Kidney epithelial cell (primary cell): ENCODE data around the gene ZNF648. TPM values are rescaled to one million over a fixed set of nuclear protein-coding genes. Genes with fewer than 3 reads are reported as not detected.
"Not testable (repeated sequence)": the region's sequence is repeated elsewhere in the genome, so short reads cannot be mapped to it uniquely, and the experiment has no call there.

Experiments
- DNase-seq: peaks from one replicate; pipeline ENCODE4 v3.0.0-alpha.2; 2010; ENCODE audit warnings: low read depth
- H3K27me3 ChIP-seq: 2 replicates; pipeline ENCODE4 v1.6.0; 2011; ENCODE audit warnings: low read length; ENCODE audit not compliant: control insufficient read depth, insufficient read depth
- H3K36me3 ChIP-seq: 2 replicates; pipeline ENCODE4 v1.5.1; 2011; ENCODE audit warnings: low read length; ENCODE audit not compliant: control insufficient read depth, insufficient read depth
- H3K4me3 ChIP-seq: 2 replicates; pipeline ENCODE4 v1.5.1; 2011; ENCODE audit warnings: low read depth, mild to moderate bottlenecking, control low read depth, low read length
- total RNA-seq: library from RNA; depleted of rRNA; stranded (reverse); fragments of >200 nt; gene quantifications from 2 replicates; pipeline ENCODE4 v1.2.3, GENCODE V29; 2015
- TF ChIP-seq, protein P1 (sequence below): IDR thresholded peaks from 2 replicates; pipeline ENCODE4 v1.5.1; 2011; ENCODE audit warnings: mild to moderate bottlenecking, moderate library complexity, low read length, control low read depth, inconsistent platforms; ENCODE audit not compliant: insufficient read depth, poor library complexity, severe bottlenecking

Gene ZNF648
- total RNA-seq, 1 donor from 2014 or later, result 1.0 TPM

DNA sequence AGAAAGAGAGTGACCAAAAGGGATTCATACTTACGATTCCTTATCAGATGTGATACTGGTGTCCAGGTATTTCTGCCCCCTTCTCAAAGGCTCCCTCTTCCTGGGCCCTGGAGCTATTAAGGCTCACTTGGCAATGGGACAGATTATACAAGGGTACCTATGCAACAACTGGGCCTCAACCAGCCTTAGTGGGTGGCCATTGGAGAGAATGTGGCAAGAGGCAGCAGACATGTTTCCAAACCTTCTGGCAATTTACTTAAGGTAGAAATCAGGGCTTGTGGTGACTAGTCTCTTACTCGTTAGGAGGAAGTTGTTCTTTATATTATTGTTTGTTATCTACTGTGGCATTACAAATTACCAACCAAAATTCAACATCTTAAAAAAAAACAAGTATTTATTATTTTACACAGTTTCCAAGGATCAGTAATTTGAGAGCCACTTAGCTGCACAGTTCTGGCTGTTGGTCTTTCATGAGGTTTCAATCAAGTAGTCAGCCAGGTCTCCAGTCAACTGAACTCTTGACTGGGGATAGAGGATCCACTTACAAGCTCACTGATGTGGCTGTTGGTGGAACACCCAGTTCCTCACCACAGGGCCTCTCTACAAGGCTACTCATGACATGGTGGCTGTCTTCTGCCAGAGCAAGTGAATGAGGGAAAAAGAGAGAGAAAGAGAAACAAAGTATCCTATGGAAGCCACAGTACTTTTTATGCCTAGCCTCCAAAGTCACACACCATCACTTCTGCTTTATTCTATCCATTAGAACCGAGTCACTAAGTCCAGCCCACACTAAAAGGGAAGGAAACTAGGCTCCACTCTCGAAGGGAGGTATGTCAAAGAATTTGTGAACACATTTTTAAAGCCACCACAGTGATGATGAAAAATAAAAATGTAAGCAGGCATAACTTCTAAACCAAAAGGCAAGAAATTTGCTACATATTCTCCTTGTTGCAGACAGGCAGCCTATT lies 10.7 kb downstream of the ZNF648 start:
- no peak for DNase-seq
- Histone ChIP-seq H3K4me3 (no peak overlapping the region), H3K36me3 (no peaks in the 10 kb centered on the region), H3K27me3 (no peaks in the 10 kb centered on the region)
- TF ChIP-seq, protein P1, sequence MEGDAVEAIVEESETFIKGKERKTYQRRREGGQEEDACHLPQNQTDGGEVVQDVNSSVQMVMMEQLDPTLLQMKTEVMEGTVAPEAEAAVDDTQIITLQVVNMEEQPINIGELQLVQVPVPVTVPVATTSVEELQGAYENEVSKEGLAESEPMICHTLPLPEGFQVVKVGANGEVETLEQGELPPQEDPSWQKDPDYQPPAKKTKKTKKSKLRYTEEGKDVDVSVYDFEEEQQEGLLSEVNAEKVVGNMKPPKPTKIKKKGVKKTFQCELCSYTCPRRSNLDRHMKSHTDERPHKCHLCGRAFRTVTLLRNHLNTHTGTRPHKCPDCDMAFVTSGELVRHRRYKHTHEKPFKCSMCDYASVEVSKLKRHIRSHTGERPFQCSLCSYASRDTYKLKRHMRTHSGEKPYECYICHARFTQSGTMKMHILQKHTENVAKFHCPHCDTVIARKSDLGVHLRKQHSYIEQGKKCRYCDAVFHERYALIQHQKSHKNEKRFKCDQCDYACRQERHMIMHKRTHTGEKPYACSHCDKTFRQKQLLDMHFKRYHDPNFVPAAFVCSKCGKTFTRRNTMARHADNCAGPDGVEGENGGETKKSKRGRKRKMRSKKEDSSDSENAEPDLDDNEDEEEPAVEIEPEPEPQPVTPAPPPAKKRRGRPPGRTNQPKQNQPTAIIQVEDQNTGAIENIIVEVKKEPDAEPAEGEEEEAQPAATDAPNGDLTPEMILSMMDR, result no peak

DNA sequence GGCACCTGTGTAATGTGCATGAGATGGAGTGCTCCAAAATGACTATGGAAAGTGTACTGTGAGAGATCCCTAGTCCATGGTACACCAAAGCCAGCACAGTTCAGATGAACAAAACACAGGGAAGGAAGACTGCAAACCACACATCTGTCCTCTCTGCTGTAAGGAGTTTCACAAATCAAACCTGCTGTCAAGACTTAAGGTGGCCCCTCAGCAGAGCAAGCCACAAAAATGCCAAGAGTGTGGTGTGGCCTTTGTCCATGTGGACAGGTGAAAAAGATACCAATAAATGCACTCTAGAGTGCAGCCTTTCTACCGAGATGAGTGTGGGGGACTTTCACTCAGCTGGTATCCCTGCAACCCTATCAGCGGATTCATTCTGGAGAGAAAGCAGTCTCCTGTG lies 12.9 kb downstream of the ZNF648 start:
- Histone ChIP-seq H3K36me3 (no peaks in the 10 kb centered on the region), H3K4me3 (no peak overlapping the region), H3K27me3 (no peaks in the 10 kb centered on the region)
- DNase-seq, result no peak
- TF ChIP-seq, protein P1, result no peak

DNA sequence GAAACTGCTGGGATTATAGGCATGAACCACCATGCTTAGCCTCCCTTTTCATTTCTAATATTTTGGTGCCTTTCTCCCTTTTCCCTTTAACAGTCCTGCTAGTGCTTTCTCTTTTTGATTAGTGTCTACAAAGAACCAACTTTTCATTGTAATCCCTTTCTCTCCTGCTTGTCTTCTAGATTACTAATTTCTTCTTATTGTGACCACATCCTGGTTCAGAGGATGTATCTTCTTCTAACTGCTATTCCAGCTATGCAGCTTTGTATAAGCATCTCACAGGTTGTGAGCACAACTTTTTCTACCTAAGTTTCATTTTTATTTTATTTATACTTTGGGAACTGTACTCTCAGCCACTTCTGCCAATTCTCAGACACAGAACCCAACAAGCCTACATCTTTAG lies 14.7 kb downstream of the ZNF648 start:
- DNase-seq, result no peak
- Histone ChIP-seq H3K36me3 (no peaks in the 10 kb centered on the region), H3K4me3 (no peak overlapping the region), H3K27me3 (no peaks in the 10 kb centered on the region)
- TF ChIP-seq, protein P1, result no peak

DNA sequence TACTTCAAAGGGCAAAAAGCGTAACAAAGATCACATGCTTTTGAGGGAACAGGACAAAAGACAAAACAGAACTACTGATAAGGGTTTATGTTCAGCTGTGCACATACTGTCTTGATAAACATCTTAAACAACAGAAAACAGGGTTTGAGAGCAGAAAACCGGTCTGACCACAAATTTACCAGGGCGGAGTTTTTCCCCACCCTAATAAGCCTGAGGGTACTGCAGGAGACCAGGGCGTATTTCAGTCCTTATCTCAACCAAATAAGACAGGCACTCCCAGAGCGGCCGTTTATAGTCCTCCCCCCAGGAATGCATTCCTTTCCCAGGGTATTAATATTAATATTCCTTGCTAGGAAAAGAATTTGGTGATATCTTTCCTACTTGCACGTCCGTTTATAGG lies 16.0 kb downstream of the ZNF648 start:
- H3K27me3 ChIP-seq, DNase-seq, H3K4me3 ChIP-seq, H3K36me3 ChIP-seq: not testable (repeated sequence)

DNA sequence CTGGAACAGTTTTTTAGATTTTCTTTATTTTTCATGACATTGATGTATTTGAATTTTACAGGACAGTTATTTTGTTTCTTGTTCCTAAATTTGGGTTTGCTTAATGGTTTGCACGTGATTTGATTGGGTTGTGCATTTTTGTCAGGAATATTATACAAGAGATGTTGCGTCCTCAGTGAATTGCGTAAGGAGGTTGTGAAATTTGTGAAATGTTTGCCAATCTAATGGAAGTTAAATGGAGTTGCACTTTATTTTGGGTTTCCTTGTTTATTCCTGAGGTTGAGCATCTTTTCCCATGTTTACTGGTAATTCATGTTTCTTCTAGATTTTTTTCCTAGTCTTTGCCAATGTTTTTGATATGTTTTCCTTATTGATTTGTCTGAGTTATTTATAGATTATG lies 19.9 kb downstream of the ZNF648 start:
- no peak for DNase-seq
- Histone ChIP-seq H3K36me3 (no peaks in the 10 kb centered on the region), H3K27me3 (no peaks in the 10 kb centered on the region), H3K4me3 (no peak overlapping the region)
- TF ChIP-seq, protein P1, result no peak

DNA sequence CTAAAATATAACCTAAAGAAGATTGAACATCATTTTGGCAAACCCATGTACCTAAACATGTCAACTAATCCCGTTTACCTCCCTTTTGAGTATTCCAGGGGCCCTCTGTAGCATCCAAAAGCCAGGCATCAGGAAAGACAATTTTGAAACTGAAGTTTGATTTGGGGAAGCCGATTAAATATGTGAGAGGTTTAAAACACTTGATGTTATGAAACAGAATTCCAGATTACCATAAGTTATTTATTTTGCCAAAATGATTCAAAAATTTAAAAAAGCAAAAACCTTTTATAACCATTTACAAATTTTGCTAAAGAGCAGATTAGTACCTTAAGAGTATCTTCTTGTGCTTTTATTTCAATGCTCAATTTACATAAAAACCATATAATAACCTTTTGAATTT lies 23.3 kb downstream of the ZNF648 start:
- DNase-seq, result no peak
- no peaks in the 10 kb centered on the region for H3K36me3 ChIP-seq
- TF ChIP-seq, protein P1, result no peak
- no peak overlapping the region for H3K4me3 ChIP-seq
- no peaks in the 10 kb centered on the region for H3K27me3 ChIP-seq
